Measurements from ENCODE around the gene RAB11FIP4.

Gene RAB11FIP4

GRCh38 chr17:31467502-31468256 lies 76.2 kb downstream of the RAB11FIP4 start:
- no peak overlapping the region for H3K27ac ChIP-seq
- TF ChIP-seq ZFX (IDR thresholded peaks at IDR 0.05; ENCODE audit: borderline replicate concordance) (no peak), CTCF (IDR thresholded peaks at IDR 0.05) (no peak)

- no peak for TF ChIP-seq CTCF (IDR thresholded peaks at IDR 0.05)
- TF ChIP-seq ZFX (IDR thresholded peaks at IDR 0.05; ENCODE audit: borderline replicate concordance), result no peak
- no peak overlapping the region for H3K27ac ChIP-seq
Observed at GRCh38 chr17:31469959-31470358, 78.5 kb downstream of the RAB11FIP4 start.

- TF ChIP-seq ZFX (IDR thresholded peaks at IDR 0.05; ENCODE audit: borderline replicate concordance) (no peak), CTCF (IDR thresholded peaks at IDR 0.05) (no peak)
- no peak overlapping the region for H3K27ac ChIP-seq
Observed at GRCh38 chr17:31470592-31470991, 79.1 kb downstream of the RAB11FIP4 start.

DNA sequence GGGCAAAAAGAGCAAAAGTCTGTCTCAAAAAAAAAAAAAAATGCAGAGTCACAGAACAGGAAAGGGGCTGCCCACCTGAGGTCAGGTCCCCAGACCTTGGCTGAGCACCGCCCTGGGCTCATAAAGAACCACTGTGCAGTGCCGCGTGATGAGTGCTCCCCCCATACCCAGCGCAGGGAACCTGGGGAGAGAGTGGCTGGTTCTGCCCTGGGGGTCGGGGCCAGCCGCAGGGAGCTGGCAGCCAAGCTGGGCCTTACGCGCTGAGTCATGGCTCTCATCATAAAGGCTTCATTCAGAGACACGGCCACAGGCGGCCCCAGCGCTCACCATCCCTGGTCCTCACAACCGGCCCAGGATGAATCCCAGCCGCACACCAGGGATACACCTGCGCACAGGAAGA lies 80.7 kb downstream of the RAB11FIP4 start:
- no peak overlapping the region for H3K27ac ChIP-seq
- TF ChIP-seq ZFX (IDR thresholded peaks at IDR 0.05; ENCODE audit: borderline replicate concordance), result no peak
- no peak for TF ChIP-seq CTCF (IDR thresholded peaks at IDR 0.05)

DNA sequence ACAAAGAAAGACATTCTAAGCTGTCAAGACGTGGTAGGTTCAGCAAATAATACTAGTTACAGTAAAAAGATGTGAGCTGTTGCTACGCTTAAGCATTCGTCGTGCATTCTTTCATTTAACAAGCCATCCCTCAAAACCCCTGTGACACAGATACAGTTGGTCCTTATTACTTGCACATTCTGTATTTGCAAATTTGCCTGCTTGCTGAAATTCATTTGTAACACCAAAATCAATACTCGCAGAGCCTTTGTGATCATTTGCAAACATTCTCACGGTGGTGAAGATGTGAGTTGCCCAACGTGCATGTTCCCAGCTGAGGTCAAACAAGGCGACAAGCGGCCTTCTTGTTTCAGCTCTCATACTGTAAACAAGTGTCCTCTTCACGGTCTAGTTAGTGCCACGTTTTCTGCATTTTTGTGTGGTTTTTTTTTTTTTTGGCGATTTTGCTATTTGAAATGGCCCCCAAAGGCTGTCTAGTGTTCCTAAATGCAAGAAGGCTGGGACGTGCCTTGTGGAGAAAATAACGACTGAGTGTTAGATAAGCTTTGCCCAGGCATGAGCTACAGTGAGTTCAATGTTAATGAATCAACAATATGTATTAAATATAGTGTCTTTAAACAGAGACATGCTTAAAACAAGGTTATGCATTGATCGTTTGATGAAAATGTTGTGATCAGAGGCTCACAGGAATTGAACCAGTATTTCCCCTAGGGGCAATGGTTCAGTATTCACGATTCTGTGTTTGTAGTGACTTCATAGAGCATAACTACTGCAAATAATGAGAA lies 84.1 kb downstream of the RAB11FIP4 start:
- no peak overlapping the region for H3K27ac ChIP-seq
- TF ChIP-seq ZFX (IDR thresholded peaks at IDR 0.05; ENCODE audit: borderline replicate concordance), result no peak
- TF ChIP-seq CTCF (IDR thresholded peaks at IDR 0.05), result no peak

- H3K27ac ChIP-seq, result no peak overlapping the region
- TF ChIP-seq CTCF (IDR thresholded peaks at IDR 0.05), result no peak
- no peak for TF ChIP-seq ZFX (IDR thresholded peaks at IDR 0.05; ENCODE audit: borderline replicate concordance)
Observed at GRCh38 chr17:31476525-31477416, 85.3 kb downstream of the RAB11FIP4 start.

Measured in 22Rv1 (cell line).